Stromal cell of bone marrow (primary cell): ENCODE data around the gene GPR39.
"Not testable (repeated sequence)": the region's sequence is repeated elsewhere in the genome, so short reads cannot be mapped to it uniquely, and the experiment has no call there.

Experiments used
- DNase-seq: peaks from one replicate; pipeline ENCODE4 v3.0.0-alpha.2; 2012; ENCODE audit warnings: low read depth

Gene GPR39

DNA sequence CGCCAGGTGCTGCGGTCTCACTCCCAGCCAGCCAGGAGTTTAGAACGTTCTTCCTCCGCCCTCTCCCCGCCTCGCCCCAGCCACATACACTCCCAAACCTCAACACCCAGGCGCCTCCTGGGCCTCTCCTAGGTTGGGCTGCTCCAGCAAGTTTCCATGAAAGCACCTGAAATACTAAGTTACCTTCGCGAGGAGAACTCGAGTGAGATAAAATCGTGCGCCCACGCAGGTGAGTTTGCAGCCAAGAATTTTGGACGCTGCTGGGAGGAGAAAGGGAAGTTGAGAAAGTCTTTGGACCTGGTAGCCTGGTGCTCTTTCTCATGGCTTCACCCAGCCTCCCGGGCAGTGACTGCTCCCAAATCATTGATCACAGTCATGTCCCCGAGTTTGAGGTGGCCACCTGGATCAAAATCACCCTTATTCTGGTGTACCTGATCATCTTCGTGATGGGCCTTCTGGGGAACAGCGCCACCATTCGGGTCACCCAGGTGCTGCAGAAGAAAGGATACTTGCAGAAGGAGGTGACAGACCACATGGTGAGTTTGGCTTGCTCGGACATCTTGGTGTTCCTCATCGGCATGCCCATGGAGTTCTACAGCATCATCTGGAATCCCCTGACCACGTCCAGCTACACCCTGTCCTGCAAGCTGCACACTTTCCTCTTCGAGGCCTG is at the start of gene GPR39:
GPR39 (plus strand) TSS at position 83 of the 673 bp plus-strand sequence.
- DNase-seq = no peak

DNA sequence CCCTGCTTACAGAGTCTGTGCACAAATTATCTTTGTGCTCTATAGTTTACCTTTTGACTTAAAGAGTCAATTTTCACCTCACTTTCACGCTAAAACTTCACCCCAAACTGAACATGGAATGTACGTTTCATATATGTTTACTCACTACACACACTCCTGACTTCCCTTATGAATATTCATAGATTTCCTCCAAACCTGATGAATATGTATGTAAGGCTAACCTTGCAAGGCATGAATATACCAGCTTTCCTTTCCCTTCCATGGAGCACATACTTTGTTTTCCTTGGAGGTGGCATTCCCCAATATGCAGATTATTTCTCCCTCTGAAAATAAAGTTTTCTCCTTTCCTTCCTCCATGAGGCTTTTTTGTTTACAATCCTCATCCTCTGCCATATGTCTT is 48.4 kb upstream of the GPR39 start:
- no peak for DNase-seq

DNA sequence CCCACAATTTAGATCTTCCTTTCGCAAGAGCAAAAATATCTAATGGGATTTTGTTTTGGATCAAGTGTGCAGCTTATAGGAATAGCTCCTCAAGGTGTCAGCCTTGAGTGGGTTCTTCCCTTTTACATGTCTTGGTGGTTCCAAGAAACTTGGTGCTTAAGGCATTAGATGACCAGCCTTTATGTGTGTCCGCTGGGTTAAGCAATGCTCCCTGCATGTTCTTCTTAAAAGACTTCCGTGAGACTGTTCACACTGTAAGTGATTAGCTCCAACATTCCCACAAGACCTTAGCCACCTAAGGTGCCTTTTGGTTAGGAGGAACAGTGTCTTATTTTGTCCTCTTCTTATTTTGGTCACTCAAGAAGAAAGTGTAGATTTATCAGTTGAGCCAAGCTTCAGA is 44.3 kb upstream of the GPR39 start:
- DNase-seq = no peak

DNA sequence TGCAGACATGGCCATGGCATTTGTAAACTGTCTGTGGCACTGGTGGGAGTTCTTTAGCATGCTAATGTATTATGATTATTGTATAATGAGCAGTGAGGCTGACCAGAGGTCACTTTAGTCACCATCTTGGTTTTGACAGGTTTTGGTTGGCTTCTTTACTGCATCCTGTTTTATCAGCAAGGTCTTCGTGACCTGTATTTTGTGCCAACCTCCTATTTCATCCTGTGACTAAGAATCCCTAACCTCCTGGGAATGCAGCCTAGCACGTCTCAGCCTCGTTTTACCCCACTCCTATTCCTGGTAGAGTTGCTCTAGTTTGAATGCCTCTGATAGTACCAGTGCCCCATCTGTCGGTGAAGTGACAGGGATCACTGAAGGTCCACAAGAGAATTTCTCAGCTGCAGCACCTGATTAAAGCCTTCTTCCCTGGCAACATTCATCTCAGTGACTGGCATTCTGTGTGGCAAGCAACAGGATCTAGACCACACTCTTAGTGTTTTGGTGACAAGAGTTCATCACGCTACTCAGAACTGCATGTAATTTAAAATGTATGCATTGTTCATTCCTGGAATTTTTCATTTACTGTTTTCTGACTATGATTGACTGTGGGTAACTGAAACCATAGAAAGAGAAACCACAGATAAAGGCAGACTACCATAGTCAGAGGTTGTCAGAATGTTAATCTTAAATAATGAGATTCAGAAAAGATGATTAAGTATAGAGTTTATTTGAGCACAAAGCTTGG is 43.0 kb upstream of the GPR39 start:
- peak; percentile 9 for DNase-seq

DNA sequence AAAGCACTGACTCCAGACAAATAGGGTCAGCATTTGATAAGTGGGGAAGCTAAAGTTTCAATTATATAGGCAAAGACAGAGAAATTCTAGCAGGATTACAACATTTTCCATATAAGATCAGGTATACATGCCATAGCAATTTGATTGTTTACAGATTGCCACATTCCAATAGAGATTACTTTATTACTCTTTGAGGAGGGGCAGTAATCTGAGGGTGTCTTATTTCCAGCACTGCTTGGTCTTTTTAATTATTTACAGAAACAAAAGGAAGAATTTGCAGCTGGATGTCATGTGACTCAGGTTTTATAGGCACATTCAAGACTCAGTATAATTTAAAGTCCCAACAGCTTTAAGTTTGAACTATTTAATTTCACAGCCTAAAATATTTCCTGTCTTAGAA is 42.5 kb upstream of the GPR39 start:
- no peak for DNase-seq

DNA sequence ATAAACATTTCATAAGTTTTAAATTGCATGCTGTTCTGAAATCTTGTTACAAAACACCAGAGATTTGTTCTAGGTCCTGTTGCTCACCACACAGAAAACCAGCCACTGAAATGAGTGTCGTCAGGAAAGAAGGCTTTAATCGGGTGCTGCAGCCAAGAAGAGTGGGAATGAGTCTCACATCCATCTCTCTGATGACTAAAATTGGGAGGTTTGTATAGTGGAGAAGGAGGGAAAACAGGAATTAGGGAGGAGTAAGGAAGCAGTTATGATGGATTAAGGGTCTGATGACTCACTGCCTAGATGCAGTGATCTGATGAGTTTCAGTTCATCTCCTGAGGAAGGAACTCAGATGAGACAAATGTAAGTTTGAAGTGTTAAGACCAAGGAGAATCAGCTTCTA is 42.1 kb upstream of the GPR39 start:
- DNase-seq = peak; percentile 91

DNA sequence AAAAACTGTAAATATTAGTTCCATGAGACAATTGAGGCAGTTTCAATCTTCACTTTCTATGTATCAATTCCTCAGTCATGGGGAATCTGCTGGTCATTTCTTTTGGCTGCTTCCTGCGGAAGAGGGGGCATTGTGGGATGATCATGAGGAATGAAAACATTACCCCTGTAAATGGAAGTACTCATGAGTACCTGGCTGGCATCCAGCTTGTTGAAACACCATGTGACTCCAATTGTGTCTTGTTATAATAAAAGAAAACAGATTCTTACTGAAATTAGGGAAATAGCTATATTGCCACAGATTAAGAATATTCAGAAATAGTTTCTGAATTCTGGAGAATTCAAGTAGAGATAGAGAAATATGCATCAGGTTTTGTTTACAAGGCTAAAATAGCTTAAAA is 41.6 kb upstream of the GPR39 start:
- DNase-seq = peak; percentile 21

DNA sequence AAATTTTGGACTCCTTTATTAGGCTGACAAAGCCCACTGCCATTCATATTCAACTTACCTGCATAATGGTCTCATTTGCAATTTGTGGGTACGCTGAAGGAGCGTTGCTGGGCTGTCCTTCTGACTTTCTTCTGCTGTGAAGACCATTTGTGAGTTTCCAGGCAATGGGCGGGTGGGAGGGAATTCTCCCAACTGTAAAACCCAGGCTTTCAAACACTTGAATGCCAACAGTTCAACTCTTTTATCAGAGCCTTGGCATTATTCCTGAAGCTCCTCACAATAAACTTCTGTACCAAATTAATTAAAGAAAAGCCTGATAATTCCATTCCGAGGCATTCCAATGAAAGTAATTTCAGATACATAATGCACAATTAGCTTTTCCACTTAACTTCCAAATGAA is 35.2 kb upstream of the GPR39 start:
- no peak for DNase-seq

DNA sequence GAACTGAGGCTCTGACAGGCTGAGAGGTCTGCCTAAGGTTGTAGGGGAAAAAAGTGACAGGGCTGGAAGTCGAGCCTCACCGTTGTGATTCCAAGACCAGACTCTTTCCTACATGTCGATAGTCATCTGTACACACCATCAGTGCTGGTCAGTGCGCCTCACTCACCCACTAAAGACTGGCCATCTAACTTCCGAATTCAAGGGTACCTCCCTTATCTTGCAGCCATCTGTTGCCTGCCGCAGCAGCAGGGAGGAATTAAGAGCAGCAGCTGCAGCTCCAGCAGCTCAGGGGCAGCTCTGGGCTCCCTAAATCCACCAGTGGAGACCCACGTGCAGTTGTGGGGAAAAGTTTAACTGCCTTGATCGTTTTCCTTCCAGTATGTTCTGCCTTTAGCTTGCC is 32.6 kb upstream of the GPR39 start:
- DNase-seq = no peak

DNA sequence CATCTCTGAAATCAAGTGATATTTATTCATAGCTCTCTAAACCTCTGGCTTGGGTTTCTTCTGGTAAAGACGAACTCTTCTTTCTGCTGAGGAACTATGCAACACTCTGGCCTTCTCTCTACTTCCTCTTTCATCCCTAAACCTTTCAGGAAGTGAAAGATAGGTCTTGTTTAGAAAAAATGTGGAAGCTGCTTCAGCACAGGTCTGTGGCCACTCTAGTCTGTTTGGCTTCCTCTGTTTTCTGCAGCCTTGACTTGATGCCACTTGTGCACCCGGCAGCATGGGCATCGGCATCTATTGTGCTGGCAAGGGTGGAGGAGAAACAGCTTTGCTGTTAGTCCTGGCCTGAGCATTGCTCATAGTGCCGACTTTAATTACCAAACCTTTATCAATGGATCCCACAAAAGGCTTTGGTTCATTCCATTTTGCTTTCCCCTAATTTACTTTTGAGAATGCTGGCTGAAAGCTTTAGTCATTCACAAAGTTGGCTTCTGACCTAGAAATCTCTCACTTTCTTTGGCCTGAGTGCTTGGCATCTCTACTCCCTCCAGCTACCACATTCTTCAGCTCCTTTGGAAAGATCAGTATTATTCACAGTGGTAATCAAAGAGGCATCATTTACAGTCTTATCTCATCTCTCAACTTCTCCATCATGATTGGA is 32.0 kb upstream of the GPR39 start:
- DNase-seq = peak; percentile 21

DNA sequence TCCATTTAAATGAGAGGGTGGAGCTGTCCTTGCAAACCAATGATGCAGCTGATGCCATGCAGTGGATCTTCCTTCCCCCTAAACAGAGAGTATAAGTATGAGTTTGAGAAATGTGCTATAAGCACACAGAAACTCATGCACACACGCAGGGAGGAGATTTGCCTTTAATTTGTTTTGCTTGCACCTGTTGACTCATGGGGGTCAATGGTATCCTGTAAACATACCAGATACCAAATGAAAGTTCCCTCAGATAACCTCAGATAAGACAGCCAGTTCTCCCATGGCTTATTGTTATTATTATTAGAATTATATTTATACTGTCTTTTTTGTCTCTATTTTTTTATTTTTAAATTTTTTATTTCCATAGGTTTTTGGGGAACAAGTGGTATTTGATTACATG is 29.5 kb upstream of the GPR39 start:
- DNase-seq = no peak

DNA sequence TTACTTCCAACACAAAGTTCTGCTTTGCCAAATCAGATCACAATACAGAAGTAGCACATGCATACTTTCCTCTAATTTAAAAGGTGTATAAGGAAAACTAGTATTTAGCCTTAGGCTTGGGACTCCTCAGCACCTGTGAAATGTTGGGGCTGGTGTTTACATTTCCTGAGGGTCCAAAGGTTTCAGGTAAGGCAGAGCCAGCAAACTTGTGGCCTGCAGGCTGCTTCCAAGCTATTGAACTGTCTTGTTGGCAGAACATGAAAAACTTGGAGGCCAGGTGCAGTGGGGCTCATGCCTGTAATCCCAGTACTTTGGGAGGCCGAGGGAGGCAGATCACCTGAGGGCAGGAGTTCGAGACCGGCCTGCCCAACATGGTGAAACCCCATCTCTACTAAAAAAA is 26.5 kb upstream of the GPR39 start:
- DNase-seq = no peak

DNA sequence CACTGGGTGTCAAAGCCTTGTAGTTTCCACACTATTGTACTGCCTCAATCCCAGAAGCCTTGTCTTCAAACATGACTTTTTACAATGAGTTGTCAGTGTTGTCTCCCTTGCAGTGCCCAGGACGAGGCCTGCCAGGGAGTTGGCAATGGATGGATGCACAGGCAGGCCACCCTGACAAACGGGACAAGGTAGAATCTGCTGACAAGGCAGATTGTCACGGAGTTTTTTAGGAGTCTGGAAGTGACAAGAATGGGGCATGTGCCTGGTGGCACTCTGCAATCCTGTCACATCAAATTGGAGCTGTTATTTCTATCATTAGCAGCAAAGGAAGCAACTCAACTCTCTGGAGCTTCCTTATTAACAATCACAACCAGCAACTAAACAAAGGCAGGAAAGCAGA is 25.2 kb upstream of the GPR39 start:
- DNase-seq = no peak

DNA sequence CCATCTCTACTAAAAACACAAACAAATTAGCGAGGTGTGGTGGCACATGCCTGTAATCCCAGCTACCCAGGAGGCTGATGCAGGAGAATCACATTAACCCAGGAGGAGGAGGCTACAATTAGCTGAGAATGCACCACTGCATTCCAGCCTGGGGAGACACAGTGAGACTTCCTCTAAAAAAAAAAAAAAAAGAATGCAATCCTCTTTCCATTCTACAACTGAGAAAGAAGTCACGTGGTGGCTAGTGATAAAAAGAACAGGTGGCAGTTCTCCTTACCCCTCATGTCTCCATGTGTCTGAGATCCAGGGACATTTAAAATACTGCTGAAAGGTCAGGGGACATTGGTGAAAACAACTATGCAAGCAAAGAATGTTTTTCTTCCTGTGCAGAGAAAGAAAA is 24.4 kb upstream of the GPR39 start:
- DNase-seq = no peak

DNA sequence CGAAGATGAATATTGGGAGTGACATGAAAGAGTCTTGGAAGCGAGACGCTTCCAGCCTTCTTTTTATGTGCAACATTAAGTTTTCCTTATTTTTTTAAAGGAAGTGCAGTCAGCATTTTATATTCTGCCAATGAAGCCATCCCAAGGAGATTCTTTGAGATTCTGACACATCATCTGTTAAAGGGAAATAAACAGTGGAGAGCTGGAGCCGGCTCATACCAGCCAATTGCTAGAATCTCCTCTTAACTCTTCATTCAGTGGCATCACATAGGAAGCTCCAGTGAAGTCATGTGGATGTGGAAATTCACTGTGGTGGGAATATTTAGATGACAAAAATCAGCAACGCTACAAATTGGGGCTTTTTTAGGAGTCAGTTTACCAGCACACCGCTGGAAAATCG is 23.7 kb upstream of the GPR39 start:
- DNase-seq = no peak

DNA sequence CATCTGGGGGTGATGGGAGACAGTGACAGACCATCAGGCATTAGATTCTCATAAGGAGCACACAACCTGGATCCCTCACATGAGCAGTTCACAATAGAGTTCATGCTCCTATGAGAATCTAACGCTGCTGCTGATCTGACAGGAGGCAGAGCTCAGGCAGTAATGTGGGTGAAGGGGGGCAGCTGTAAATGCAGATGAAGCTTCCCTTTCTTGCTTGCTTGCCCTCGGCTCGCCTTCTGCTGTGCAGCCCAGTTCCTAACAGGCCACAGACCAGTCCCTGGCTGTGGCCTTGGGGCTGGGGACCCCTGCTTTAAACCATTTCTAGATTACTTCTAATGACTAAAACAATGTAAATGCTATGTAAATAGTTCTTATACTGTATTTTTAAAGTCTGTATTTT is 19.6 kb upstream of the GPR39 start:
- DNase-seq = not testable (repeated sequence)

DNA sequence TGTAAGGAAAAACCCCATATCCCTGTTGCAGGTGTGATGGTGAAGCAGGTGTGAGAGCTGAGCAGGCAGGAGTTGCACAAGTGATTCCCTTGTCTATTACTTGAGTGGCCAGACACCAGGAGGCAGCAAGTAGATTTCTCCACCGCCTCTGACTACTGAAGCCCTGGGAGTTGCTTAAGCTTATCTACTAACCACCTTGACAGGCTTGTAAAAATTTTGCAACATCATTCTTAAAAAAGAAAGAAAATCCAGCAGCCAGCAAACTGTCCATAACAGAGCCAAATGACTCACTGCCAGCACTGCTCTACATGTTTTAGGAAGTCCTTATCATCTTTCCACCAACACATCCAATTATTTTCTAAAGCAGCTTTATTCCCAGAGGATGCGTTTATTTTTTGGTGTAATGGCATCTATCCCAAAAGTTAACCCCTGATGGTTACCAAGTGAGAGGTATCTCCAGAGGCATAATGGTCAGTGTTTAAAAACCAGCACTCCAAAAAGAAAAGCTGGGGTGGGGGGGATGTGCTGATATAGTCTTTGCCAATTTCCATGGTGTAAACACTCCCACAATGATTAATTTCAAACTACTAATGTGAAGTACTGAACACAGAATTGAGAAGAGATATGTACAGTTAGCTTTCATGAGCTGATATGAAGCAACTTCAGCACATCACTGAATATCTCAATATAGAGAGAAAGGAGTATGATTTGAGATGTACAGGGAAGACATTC is 16.3 kb upstream of the GPR39 start:
- DNase-seq = peak; percentile 47

DNA sequence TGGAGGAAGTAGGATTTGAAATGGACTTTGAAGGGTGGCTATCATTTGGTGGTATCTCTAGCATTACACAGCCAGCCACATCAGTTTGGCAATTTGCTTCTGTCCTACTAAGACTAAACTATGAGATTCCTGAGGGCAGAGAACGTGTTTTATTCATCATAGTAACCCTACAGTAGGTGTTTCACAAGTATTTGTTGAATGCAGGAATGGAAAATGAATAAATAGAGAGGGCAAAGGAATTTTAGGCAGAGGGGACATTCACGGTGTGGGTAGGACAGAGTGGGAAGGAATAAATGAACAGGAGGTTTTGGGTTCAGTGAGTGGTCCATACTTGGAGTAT is 15.7 kb upstream of the GPR39 start:
- no peak for DNase-seq

DNA sequence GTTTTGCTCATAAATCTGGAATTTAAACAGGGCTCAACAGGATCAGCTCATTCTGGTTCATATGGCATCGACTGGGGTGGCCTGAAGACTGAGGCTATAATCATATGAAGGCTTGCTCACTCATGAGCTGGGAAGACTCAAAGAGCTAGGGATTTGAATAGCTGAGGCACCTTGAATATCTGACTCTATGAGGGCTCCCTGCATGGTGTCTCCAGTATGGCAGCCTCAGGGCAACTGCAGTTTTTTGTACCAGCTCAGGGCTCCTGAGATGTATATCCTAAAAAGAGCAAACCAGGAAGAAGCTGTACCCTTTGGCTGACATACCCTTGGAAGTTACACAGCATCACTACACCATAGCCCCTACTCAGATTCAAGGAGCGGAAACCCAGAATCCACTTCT is 15.3 kb upstream of the GPR39 start:
- no peak for DNase-seq

DNA sequence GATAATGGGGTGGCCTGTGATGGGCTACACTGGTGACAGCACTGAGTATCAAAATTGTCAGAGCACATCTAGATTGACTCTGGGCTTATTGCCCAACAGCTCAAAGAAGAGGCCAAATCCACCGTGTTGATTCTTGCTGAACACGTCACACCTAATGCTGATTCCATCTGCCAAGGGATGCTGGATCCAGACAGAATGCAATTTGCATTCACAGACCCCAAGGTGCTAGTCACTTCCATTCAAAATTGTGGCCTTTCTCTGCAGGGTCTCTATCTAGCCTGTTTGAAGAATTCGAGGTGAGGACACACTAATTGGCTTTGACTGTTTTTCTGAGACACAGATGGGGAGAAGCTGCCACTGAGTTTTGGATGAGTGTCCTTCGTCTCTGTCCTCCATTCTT is 13.5 kb upstream of the GPR39 start:
- DNase-seq = no peak

DNA sequence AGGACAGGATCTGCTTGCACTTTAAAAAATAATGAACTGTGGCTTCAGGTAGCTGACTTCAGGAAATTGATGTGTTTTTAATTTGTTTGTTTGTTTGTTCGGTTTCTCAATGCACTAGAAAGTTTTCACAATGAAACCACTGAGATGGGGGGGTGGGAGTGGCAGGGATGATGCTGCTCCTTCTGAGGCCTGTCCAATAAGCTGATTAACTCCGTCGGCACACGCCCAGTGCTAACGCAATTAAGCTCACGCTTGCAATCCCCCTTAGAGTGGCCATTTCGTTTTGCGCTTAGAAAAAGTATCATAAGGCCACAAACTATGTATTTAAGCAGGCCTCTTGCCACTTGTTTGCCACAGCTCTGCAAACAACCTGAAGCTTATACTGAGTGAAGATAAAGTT is 12.5 kb upstream of the GPR39 start:
- DNase-seq = no peak

DNA sequence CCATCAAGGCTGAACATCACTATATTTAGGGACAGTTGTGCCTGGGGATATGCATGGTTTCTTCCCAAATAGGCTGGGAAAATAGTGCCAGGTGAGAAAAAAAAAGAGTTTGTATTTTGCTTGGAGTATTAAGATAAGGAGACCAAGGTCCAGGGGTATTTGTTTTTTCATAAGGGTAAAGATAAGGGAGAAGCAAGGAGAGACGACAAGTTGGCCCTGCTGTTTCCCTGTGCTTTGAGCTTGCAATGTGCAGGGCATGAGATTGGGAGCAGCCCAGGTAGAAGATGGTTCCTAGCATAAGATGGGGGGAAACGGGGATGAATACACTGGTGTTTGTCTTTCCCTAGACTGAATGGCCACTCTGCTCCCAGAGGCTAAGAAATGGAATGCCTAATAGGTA is 8.8 kb upstream of the GPR39 start:
- no peak for DNase-seq

DNA sequence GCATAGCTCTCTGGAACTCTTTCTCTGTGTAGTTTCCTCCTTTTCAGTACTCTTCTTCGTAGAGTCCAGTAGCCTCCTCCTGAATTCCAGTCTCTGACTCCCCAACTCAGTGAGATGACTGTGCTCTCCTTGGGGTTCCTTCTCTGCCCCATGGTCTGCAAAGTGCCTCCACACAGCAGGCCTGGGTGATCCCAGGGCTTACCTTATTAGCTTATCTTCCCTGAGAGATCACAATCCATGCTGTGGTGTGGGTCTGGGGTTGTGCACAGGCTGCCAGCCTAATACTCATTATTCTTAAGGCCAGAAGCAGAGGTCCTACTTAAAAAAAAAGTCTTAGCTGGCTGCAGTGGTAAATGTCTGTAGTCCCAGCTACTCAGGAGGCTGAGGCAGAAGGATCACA is 4.6 kb upstream of the GPR39 start:
- DNase-seq = no peak
